Femur (tissue), 1 donor: ENCODE data around the gene TTLL11.
A peak's percentile ranks its signal among the peaks of the same experiment; 100 is the strongest.
"Not testable (repeated sequence)": the region's sequence is repeated elsewhere in the genome, so short reads cannot be mapped to it uniquely, and the experiment has no call there.

Experiments used
- DNase-seq: peaks from one replicate; pipeline ENCODE4 v3.0.0-alpha.2; 2017

TTLL11 gene

DNA sequence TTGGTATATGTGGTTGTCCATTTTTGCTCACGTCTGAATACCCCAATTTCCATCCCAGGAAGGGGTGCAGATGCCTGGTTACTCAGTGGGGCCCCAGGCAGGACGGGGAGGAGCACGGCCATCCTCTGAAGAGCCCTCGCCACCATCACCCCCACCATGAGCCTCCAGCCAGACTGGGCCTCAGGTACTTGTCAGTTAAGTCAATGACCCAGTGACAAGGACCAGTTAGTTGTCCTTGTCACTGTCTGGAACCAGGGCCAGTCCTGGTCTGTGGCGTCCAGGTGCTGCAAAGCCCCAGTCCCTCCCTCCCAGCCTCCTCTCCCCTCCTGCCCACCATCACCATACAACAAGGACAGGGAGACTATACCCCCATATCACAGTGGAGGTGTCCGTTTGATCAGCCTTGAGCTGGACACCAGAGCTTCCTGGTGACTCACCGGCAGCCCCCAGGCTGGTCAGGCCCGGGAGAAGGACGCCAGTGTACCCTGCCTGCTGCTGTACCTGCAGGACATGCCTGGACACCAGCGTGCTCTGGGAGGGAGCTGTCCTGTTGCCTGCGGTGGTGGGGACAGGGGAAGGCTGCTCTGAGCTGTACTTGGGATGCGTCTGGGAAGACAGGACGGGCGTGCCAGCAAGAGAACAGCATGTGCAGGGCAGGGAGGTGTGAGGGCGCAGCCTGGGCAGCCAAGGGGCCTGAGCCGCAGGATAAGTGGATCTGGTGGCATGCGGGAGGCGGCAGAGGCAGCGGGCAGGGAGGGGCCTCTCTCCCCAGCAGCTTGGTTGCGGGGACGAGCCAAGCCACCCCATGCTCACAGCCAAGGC lies 32.6 kb upstream of the TTLL11 start:
- no peak for DNase-seq

DNA sequence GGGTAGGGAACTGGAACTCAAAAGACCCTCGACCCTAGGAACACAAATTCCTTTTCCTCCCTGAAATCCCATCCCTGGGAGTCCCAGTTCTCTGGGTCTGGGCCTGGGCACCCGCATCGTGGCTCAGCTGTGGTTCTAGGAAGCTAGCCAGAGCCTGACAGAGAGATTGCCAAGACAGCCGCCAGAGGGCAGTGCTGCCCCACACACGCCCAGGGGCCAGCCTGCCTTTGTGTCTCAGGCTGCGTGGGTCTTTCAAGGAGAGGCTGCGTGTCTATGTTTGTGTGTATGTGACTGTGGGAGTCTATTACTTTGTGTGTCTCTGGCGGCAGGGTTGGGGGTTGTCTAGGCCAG lies 32.0 kb upstream of the TTLL11 start:
- DNase-seq: peak; percentile 88

DNA sequence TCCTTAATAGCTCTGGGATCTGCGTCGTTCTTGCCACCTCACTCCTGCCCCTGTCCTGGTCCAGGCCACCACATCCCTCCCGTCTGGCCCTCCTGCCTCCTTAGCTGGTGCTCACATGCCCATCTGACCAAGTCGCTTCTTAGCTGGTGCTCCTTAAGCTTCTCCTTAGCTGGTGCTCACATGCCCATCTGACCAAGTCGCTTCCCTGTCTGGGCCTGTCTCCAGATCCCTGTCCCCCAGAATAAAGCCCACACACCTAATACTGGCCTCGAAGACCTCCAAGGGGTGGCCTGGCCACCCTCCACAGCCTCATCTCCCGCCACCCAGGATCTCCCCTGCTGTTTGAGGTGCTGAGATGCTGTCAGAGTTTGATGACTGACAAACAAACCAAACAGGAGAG lies 31.4 kb upstream of the TTLL11 start:
- DNase-seq: no peak

DNA sequence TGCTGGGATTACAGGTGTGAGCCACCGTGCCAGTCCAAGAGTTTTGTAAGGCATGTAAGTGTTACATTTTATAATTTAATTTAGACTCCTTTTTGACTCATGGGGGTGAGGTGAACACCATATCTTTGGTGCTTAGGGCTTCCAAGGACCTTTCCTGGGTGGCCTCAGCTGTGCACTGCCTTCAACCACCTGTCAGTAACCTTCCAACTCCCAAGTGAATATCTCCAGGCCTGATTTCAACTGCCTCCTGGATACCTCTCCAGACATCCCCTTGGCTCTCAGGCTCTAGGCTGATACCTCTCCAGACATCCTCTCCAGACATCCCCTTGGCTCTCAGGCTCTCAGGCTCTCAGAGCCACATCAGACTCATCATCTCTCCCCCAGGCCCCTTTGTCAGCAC lies 30.9 kb upstream of the TTLL11 start:
- DNase-seq: no peak

DNA sequence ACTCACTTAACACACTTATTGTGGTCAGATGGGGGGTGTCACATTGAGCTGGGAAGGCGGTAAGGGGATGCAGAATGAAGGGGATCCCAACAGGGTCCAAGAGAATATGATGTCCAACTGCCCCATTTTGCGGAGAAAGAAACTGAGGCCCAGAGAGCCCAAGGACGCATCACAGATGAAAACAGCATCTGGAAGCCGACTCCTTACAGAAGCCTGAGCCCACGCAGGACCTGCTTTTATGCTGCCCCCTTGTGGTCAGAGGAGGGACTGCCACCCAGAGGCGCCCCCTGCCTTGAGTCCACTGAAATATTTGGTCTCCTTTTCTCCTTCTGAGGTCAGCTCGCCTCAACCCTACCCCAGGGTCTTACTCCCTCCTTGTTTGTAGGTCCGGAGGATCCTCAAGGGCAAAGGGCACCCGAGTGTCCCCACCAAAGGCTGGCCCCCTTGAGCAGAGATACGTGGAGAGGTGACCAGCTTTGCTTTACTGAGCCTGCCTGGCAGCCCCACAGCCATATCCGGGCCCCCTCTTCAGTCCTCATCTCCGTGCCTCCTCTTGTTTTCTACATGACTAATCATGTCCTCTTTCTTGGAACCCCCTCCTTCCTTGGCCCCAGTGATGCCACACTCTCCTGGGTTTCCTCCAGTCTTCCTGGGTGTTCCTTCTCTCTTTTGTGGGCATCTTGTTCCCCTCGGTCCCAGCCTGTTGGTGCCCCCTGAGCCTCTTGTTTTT lies 30.0 kb upstream of the TTLL11 start:
- DNase-seq: peak; percentile 80

DNA sequence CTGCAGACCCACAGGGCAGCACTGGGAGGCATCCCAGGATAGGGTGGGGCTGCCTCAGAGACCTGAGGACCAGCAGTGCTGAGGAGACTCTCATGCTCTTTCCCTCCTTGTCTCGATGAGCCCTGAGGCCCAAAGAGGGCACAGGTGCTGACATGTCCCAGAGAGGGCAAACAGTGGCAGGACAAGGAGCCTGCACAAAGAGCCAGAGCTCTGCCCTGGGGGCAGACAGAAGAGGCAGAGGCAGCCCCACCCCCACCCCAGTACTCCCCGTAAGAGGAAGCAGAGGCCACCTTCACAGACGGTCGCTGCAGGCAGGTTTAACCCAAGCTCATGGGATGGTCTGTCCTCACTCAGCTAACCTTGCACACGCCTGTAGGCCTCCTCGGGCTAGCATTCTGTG lies 29.4 kb upstream of the TTLL11 start:
- no peak for DNase-seq

DNA sequence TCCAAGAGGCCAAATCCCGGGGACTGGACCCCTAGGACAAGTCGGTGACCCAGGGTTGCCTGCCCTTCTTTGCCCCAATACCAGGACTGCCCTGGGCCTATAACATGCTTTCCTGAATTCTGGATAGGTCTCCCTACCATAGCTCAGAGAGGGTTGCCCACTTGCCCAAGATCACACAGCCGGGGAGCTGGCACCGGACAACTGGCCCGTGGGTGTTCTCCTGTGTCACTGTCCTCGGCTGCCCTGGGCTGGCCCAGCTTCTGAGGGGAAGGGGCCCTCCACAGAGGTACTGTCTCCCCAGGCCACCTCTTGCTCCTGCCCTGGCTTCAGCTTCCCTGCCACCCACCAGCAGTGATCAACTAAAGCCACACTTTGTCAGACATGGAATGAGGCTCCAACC lies 28.8 kb upstream of the TTLL11 start:
- no peak for DNase-seq

DNA sequence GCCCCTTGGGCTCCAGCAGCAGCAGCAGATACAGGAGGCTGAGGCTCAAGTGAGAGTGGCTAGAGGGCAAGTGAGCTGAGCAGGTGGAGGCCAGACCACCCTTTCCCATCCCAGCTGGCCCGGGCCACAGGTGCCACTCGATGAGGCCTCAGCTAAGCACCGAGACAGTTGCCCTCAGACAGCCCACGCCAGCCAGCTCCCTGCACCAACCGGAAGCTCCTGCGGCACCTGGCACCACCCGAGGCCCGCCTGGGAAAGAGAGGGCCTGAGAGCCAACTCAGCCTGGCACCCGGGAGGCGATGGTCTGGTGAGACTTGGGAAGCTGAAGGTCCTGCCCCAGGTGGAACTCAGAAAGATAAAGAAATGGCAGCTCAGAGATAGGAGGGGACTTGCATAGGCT lies 28.3 kb upstream of the TTLL11 start:
- no peak for DNase-seq

DNA sequence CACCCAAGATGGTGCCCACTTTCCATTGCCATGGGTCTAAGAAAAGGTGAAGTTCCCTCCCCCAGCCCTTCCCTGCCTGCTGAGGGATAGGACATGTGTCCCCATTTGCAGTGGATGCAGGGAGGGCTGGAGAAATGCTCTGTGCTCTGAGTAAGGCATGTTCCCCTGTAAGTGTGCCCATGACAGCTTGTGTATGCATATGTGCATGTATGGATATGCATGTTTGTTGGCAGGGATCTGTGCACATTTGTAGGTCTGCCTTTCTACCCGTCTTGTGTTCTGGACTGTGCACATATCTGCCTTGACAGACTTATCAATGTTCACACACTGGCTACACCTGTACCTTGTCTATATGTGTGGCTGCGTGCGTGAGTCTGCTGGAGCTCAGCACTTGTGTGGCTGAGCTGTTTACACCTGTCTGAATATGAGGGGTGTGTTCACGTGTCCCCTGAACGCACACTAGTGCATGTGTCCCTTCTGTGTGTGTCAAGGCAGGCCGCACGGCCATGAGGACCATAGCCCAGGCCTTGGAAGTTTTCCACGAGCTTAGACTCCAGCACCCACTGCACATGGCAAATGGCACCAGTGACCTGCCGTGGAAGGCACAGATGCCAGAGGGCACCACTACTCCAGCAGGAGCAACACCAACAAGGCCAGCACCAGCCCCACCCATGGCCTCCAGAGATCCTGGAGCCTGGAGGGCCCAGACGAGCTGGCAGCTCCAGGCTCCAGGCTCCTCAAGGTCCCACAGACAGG lies 27.4 kb upstream of the TTLL11 start:
- DNase-seq: no peak

DNA sequence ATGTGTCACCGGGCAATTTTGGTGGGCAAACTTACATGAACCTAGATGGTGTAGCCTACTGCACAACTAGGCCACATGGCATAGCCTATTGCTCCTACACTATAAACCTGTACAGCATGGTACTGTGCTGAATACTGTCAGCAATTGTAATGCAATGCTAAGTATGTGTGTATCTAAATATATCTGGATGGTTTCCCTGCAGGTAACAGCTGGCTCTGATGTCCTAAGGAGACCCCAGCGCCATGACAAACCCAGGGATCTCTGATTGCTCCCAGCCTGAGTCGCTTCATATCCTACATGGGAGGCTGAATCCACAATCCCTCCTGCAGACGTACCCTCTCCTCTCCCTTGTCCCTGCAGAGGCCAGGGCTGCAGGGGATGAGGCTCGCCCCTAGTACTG lies 26.6 kb upstream of the TTLL11 start:
- no peak for DNase-seq

DNA sequence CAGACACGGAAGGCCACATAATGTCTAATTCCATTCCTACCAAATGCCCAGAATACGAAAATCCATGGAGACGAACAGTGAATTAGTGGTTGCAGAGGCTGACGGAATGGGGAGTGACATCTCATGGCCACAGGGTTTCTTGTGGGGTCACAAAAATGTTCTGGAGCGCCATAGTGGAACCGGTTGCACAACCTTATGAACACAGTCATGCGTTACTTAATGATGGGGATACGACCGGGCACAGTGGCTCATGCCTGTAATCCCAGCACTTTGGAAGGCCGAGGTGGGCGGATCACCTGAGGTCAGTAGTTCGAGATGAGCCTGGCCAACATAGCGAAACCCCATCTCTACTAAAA lies 26.0 kb upstream of the TTLL11 start:
- no peak for DNase-seq

DNA sequence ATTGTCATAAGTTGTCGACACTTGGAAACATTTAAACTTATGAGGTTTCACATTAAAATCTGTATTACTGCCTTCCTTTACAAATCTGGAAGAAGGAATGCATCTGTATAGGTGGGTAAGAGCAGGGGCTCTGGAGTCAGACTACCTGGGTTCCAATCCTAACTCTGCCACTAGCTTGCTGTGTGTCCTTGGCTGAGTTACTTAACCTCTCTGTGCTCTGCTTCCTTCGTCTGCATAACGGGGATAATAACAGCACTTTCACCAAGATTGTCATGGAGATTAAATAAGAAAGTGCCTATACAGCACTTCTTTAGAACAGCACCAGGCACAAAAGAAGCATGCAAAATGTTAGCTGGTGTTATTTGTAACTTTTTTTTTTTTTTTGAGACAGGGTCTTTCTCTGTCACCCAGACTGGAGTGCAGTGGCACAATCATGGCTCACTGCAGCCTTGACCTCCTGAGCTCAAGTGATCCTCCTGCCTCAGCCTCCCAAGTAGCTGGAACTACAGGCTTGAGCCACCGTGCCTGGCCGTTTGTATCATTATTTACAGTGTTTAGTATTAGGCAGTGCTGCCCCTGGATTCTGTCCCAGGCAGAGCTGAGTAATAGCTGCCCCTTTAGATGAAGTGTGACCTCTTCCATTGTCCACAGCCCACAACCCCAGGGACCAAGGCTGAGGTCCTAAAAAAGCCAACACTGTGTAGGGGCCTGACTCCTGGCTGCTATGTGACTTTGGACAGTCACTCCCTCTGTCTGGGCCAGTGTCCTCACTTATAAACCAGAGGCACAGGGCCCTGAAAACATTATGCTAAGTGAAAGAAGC lies 25.4 kb upstream of the TTLL11 start:
- DNase-seq: no peak

DNA sequence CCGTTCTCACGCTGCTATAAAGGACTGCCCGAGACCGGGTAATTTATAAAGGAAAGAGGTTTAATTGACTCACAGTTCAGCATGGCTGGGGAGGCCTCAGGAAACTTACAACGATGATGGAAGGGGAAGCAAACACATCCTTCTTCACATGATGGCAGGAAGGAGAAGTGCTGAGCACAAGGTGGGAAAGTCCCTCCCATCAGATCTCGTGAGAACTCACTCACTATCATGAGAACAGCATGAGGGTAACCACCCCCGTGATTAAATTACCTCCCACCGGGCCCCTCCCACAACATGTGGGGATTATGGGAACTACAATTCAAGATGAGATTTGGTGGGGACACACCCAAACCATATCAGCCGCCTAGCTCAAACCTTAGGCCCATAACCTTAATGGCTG lies 24.1 kb upstream of the TTLL11 start:
- DNase-seq: not testable (repeated sequence)

DNA sequence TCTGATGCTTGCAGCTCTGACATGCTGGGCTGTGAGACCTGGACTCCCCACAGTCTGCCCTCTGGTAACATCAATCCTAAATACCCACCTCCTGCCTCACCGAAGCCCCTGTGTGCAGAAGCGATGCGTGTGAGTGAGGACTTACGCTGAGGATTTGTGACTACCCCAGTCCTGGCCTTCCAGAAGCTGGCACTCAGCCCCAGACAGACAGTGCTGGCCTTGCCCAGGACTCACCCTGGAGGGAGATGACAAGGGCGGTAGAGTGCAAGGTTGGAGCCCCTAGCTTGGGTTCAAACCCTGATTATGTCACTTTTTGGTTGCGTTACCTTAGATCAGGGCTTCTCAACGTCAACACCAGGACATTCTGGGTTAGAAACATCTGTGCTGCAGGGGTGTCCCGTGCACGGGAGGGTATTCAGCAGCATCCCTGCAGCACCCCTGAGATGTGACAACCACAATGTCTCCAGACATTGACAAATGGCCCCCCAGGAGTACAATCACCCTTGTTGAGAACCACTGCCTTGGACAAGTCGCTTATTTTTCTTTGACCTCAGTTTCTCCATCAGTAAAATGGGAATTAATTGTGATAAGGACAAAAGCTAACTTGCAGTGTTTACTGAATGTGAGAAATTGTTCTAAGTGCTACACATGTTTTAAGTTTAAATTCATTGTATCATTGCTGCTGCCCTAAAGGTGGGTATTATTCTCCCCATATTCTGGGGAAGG lies 23.5 kb upstream of the TTLL11 start:
- DNase-seq: no peak

DNA sequence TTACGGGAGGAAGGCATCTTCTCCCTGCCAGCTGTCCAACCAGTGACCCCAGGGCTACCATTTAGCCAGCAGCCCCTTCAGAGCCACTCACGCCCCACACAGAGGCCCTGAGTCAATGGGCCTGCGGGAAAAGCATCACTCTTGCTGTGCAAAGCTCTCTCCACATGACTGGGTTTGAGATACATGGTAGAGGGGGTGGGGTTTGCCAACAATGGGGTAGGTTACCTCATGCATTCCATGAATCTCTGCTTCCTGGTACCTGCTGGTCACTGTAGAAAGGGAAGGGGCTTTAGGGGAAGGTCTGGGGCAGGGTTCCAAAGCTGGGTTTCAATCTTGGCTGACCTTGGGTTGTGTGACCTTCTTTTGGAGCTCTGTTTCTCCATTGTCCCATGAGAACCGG lies 22.9 kb upstream of the TTLL11 start:
- no peak for DNase-seq

DNA sequence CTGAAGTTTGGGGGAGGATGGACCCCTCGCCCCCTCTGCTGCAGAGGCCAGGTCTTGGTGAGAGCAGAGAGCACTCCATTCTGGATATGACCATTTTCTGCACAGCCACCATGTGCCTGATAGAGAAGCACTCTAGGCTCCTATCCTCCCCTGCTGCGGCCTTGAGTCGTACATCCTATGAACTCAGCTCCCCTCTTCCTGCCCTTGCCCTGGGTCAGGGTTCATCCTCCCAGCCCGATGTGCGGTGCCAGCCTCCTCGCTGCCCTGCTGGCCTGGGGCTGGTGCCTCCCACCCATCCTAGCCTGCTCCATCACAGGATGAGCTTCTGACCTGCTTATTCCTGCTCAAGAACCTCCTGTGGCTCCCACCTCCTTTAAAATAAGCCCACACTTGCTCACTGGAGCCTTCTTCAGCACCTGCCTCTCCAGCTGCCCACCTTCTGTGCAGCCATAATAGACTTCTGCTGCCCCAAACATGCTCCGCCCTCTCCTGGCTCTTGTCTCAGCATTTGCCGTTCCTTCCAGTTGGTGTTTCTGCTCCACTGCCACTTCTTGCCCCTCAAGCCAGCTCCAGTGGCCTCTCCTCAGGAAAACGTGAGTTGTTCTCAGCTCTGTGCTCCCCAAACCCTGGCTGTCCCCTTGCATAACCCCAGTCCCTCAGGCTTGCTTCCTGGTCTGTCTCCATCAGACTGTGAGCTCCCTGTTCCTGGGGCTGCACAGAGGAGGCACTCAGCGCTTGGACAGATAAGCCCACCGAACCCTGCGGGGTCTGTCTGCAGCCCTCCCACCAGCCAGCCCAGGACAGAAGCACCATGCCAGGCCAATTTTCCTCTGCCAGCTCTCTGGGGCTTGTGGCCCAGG lies 22.3 kb upstream of the TTLL11 start:
- no peak for DNase-seq

DNA sequence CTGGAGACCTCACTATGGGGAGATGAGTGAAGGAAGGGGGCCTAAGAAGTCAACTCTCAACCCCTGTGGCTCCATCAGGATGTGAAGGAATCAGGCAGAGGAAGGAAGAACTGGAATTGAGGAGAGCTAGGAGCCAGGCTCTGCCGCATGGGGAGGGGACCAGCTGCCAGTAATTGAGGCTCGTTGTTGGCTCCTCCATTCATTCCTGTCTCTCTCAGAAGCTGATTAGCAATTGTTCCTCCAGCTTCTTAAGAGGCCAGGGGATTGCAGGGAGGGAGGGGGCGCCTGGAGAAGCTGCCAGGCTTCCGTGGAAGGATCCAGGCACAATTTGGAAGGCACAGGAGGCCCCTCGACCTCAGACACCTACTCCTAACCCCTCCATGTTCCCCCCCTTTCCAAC lies 20.5 kb upstream of the TTLL11 start:
- no peak for DNase-seq

DNA sequence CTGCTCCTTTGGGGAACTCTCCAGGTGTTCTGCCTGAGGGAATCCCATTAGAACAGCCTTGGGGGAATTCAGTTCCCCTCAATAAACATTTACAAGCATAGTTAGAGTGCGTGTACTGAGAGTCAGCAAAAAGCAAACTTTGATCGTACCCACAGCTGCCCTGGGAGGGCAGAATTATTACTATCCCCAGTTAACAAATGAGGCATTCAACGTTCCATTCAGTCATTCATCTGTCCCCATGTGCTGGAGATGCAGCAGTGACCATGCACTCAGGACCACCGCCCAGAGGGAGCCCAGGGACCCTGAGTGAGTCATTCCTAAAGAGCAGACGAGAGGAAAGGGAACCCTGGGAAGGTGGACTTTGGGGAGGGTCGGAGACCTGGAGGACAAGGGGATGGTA lies 19.1 kb upstream of the TTLL11 start:
- DNase-seq: no peak

DNA sequence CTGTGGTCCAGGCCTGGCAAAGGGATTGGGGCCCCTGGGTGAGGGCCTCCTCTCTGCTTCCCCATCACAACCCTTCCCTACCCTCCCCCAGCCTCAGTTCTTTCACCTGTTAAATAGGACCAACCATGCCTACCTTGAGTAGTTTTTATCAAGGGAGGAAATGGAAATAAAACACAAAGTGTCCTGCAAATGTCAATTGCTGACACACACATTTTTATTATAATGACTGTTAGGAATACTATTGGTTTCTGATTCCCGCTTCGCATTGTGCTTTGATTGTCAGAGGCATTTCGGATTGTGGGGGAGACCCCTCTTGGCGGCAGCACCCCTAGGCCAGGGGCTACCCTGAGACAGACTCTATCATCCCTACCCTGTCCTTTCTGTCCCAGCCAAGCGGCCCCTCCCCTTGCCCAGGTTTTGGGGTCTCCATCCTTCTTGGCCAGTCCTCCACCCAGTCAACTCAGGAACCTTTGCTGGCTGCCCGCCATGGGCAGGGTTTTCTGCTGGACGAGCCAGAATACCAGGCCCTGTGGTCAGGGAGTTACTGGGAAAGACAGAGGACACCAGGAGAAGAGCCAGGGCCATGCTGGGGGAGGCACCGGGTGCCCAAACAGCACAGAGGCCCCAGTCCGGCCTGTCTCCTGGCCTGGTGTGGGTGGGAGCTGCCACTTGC lies 18.4 kb upstream of the TTLL11 start:
- DNase-seq: no peak

DNA sequence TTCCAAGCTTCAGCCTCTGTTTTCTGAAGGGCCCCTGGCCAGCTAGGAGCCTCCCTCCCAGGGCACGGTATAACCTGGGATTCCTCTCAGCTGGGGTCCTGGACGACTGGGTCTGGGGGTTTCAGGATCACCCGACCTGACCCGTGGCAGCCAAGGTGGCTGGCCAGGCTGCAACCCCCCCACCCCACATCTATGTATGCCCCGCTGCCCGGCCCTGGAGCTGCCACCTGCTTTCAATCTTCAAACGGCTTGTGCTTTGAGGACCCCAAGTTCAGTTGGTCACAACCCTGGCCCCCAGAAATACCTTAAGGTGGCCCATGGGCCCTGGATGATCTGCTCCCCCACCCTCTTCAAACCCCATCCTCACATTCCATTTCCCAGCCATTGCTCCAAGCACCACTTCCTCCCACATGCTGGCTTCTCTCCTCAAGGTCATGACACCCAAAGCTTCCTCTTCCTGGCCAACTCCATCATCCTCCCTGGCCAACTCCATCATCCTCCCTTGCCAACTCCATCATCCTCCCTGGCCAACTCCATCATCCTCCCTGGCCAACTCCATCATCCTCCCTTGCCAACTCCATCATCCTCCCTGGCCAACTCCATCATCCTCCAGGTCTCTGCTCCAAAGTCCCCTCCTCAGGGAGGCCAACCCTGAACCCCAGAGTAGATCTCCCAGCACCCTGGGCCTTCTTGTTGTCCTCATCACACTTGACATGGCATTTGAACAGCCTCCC lies 17.2 kb upstream of the TTLL11 start:
- no peak for DNase-seq
